ENCODE data around the gene TIGD4. TPM values are rescaled to one million over a fixed set of nuclear protein-coding genes. Genes with fewer than 3 reads are reported as not detected.

TIGD4 gene
- total RNA-seq, 1 experiment from 2014 or later: 1.9 TPM

Other genes starting within 250 kb of the TIGD4 start
- 20.7 to 23.0 TPM (median 22.2 TPM) in 3 replicates for gene FBXW7, start 243.6 kb downstream of the TIGD4 start, total RNA-seq (2021)
- gene TMEM154, start 99.7 kb downstream of the TIGD4 start, total RNA-seq (2021): 1.7 to 2.1 TPM (median 1.9 TPM) in 3 replicates
- 29.2 to 35.3 TPM (median 31.2 TPM) in 3 replicates for gene ARFIP1, start 224 bp upstream of the TIGD4 start, total RNA-seq (2021)
- 15.5 to 18.1 TPM (median 17.1 TPM) in 3 replicates for gene FHDC1, start 156.6 kb upstream of the TIGD4 start, total RNA-seq (2021)